B cell (primary cell): ENCODE results near the gene HLA-DPB1. TPM values are rescaled to one million over a fixed set of nuclear protein-coding genes. Genes with fewer than 3 reads are reported as not detected.

ENCODE experiments used
- ATAC-seq: fragments of 200-7000 bp; cut with Tn5 transposase; one replicate; pipeline ENCODE4 v1.10.0; 2021; ENCODE audit warnings: low read depth, mild to moderate bottlenecking, moderate number of reproducible peaks, moderate library complexity
- CTCF ChIA-PET: fragments of 350-600 bp; sonication (Branson Sonifier 250); formaldehyde crosslinking; loops from one replicate; lab custom pipeline; 2021; ENCODE audit warnings: antibody characterized with exemption, inconsistent platforms; lab: Charles Lee
- POLR2A ChIA-PET: fragments of 350-600 bp; sonication (Branson Sonifier 250); formaldehyde crosslinking; loops from one replicate; lab custom pipeline; 2021; ENCODE audit warnings: antibody characterized with exemption; lab: Charles Lee
- DNase-seq: peaks from one replicate; pipeline ENCODE4 v3.0.0; 2013
- H2AFZ ChIP-seq: 2 replicates; pipeline ENCODE4 v1.6.1; 2012; ENCODE audit warnings: mild to moderate bottlenecking, low read depth, low read length; ENCODE audit not compliant: insufficient read depth, poor library complexity, severe bottlenecking
- H3K27ac ChIP-seq, 2 donors: 1 replicate in 1 of 2; 2 replicates in 1 of 2; pipeline ENCODE4 v1.5.1; 2012 to 2013; ENCODE audit warnings: low read length in 2 of 2, mild to moderate bottlenecking in 2 of 2, moderate library complexity in 1 of 2
- H3K27me3 ChIP-seq, 4 experiments: fragments of 200-600 bp in 1 of 4; sonication (generic) in 1 of 4; replicated peaks in 1 of 4; 1 replicate in 2 of 4; 2 replicates in 2 of 4; pipeline versions ENCODE4 v1.6.1 to v1.7.0; 2013 to 2016; ENCODE audit warnings: low read length in 3 of 4, mild to moderate bottlenecking in 2 of 4, mixed read lengths in 1 of 4, moderate library complexity in 1 of 4; ENCODE audit not compliant: insufficient read depth in 4 of 4, control insufficient read depth in 3 of 4; ENCODE audit errors: control extremely low read depth in 1 of 4
- H3K36me3 ChIP-seq, 2 experiments: replicated peaks in 1 of 2; 1 replicate in 1 of 2; 2 replicates in 1 of 2; pipeline versions ENCODE4 v1.6.1 to v1.7.1; 2013; ENCODE audit warnings: low read length in 1 of 2; ENCODE audit not compliant: insufficient read depth in 2 of 2, control insufficient read depth in 1 of 2; ENCODE audit errors: control extremely low read depth in 1 of 2, extremely low read depth in 1 of 2
- H3K4me1 ChIP-seq, 2 donors: fragments of 200-600 bp in 1 of 2; sonication (generic) in 1 of 2; 1 replicate in 1 of 2; 2 replicates in 1 of 2; pipeline versions ENCODE4 v1.5.1 to v1.6.1; 2013 to 2017; ENCODE audit warnings: low read length in 2 of 2; ENCODE audit not compliant: control insufficient read depth in 2 of 2, insufficient read depth in 2 of 2
- H3K4me2 ChIP-seq: replicated peaks from 2 replicates; pipeline ENCODE3; 2012; ENCODE audit warnings: mild to moderate bottlenecking, low read depth, low read length; ENCODE audit not compliant: poor library complexity, severe bottlenecking
- H3K4me3 ChIP-seq, 5 experiments: fragments of 200-600 bp in 1 of 5; sonication (generic) in 1 of 5; 1 replicate in 3 of 5; 2 replicates in 2 of 5; pipeline versions ENCODE4 v1.5.1 to v1.7.0; 2011 to 2016; ENCODE audit warnings: low read length in 4 of 5, mild to moderate bottlenecking in 4 of 5, low read depth in 2 of 5, control low read depth in 1 of 5, moderate library complexity in 1 of 5; ENCODE audit not compliant: insufficient read depth in 1 of 5; ENCODE audit errors: control extremely low read depth in 1 of 5, extremely low read depth in 1 of 5
- H3K79me2 ChIP-seq: fragments of 200-600 bp; sonication (generic); one replicate; pipeline ENCODE4 v1.6.0; 2016; ENCODE audit warnings: low read length; ENCODE audit not compliant: control insufficient read depth, insufficient read depth
- H3K9ac ChIP-seq: fragments of 200-600 bp; sonication (generic); 2 replicates; pipeline ENCODE4 v1.6.1; 2017; ENCODE audit warnings: mild to moderate bottlenecking, low read length, moderate library complexity
- H3K9me3 ChIP-seq, 3 donors: one replicate each; pipeline versions ENCODE4 v1.6.1 to v1.7.1; 2013; ENCODE audit warnings: low read length in 2 of 3; ENCODE audit not compliant: control insufficient read depth in 2 of 3, insufficient read depth in 1 of 3; ENCODE audit errors: control extremely low read depth in 1 of 3
- H4K20me1 ChIP-seq: 2 replicates; pipeline ENCODE4 v1.6.0; 2012; ENCODE audit warnings: mild to moderate bottlenecking, low read length; ENCODE audit not compliant: insufficient read depth, control insufficient read depth, poor library complexity, severe bottlenecking
- H3K27ac Mint-ChIP-seq: one replicate; pipeline ENCODE4 v1.8.0; 2021; ENCODE audit warnings: mixed read lengths
- H3K27me3 Mint-ChIP-seq: one replicate; pipeline ENCODE4 v1.8.0; 2021; ENCODE audit warnings: mixed read lengths
- H3K4me1 Mint-ChIP-seq: one replicate; pipeline ENCODE4 v1.8.0; 2021; ENCODE audit warnings: mixed read lengths
- H3K4me3 Mint-ChIP-seq: one replicate; pipeline ENCODE4 v1.8.0; 2021; ENCODE audit warnings: mixed read lengths
- H3K9me3 Mint-ChIP-seq: one replicate; pipeline ENCODE4 v1.8.0; 2022; ENCODE audit warnings: mixed read lengths; ENCODE audit not compliant: insufficient read depth
- EZH2 ChIP-seq: IDR thresholded peaks from 2 replicates; pipeline ENCODE4 v1.6.1; 2012; ENCODE audit warnings: borderline replicate concordance, low read depth, mild to moderate bottlenecking, moderate library complexity, low read length; ENCODE audit not compliant: insufficient read depth, poor library complexity, severe bottlenecking
- WGBS: methylation state at CpG from one replicate; pipeline ENCODE4 v1.1.5; 2013; ENCODE audit warnings: missing lambda C conversion rate; ENCODE audit not compliant: insufficient coverage; 5-methylcytosine and 5-hydroxymethylcytosine counted together
- intact Hi-C: fragments of 100-400 bp; cut with micrococcal nuclease; formaldehyde crosslinking; loops from one replicate; pipeline ENCODE4 v1.10.0; 2022
- polyA plus RNA-seq: library from polyadenylated mRNA; depleted of rRNA; stranded (reverse); fragments of >200 nt; gene quantifications from 2 replicates; pipeline ENCODE4 v1.2.3, GENCODE V29; 2012
- total RNA-seq, 2 donors: library from RNA; stranded (reverse); fragments of 120-200 nt in 1 of 2; gene quantifications; 1 replicate in 1 of 2; 2 replicates in 1 of 2; pipeline versions ENCODE4 v1.2.3 to v1.2.4, GENCODE V29; 2013 to 2022
- TF ChIP-seq, protein P1 (sequence below): fragments of 200-600 bp; IDR thresholded peaks from one replicate; pipeline ENCODE4 v1.8.0; 2022; ENCODE audit warnings: antibody characterized with exemption, mild to moderate bottlenecking

HLA-DPB1 gene
- total and polyA plus RNA-seq, 2 donors (not counting 1 experiment from before 2014, with no cell fraction given), result 1,104 to 1,578 TPM

DNA sequence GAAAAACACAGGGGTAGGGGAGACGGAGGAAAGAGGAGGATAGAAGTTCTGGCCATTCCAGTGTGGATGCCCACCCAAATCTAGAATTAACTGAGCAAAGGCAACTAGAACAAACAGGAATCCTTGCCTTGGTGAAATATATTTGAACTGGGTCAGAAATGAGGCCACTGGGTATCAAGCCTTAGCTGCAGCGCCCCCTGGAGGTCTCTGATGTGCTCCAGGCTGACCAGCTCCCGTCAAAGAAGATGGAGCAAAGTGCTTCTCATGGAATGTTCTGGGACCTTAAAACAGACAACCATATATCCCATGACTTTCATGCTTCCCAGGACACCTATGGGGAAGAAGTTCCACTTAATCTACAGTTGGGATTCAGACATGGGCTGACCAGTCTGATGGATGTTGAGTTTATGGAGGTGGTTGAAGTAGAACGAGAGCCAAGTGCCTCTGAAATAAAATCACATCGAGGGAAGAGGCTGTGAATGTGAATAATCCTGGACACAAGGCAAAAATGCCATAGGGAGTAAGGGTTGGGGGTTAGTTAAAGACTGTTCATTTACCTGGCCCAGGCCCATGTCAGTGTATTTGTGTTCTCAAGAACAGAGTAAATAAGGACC is 50.4 kb downstream of the HLA-DPB1 start:
- peaks cover 0 to 12% (median 10%) of the 10 kb centered on the region in 3 donors for H3K9me3 ChIP-seq
- H3K9ac ChIP-seq, result no peak overlapping the region
- no peaks in the 10 kb centered on the region for H3K27me3 Mint-ChIP-seq
- DNase-seq (peak; percentile 77), ATAC-seq (peak; percentile 63)
- H3K27ac Mint-ChIP-seq, result peak overlapping the region; percentile 59
- 67% methylated on average over 3 of the region's 5 CpGs for WGBS
- TF ChIP-seq, protein P1, sequence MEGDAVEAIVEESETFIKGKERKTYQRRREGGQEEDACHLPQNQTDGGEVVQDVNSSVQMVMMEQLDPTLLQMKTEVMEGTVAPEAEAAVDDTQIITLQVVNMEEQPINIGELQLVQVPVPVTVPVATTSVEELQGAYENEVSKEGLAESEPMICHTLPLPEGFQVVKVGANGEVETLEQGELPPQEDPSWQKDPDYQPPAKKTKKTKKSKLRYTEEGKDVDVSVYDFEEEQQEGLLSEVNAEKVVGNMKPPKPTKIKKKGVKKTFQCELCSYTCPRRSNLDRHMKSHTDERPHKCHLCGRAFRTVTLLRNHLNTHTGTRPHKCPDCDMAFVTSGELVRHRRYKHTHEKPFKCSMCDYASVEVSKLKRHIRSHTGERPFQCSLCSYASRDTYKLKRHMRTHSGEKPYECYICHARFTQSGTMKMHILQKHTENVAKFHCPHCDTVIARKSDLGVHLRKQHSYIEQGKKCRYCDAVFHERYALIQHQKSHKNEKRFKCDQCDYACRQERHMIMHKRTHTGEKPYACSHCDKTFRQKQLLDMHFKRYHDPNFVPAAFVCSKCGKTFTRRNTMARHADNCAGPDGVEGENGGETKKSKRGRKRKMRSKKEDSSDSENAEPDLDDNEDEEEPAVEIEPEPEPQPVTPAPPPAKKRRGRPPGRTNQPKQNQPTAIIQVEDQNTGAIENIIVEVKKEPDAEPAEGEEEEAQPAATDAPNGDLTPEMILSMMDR, result peak; percentile 87
- no peak for TF ChIP-seq EZH2
- no peaks in the 10 kb centered on the region for H3K79me2 ChIP-seq
- H3K4me3 Mint-ChIP-seq, result no peak overlapping the region
- ChIA-PET CTCF (interaction anchor here (0.6 to 6.1 kb wide), 36 partner anchors 10 to 304 kb away, joined by 3 to 109 read pairs (median 5); partner anchors contain the start of genes HLA-DOA, HLA-DPB1 and TAP2), POLR2A (no interaction called here)
- H3K27me3 ChIP-seq, result no peaks in the 10 kb centered on the region
- H3K9me3 Mint-ChIP-seq, result peaks cover 4% of the 10 kb centered on the region
- H3K27ac ChIP-seq, result no peak overlapping the region
- no peak overlapping the region for H3K4me2 ChIP-seq
- H3K4me3 ChIP-seq, result no peak overlapping the region
- H3K4me1 Mint-ChIP-seq, result peaks cover 5% of the 10 kb centered on the region
- peaks cover 0 to 10% of the 10 kb centered on the region in 2 donors for H3K4me1 ChIP-seq
- intact Hi-C loops, result loop anchor here (1.0 kb wide), 2 partner anchors 111 to 126 kb away; no protein-coding TSS in a partner anchor
- no peaks in the 10 kb centered on the region for H4K20me1 ChIP-seq
- peaks cover 0 to 9% of the 10 kb centered on the region in 2 experiments for H3K36me3 ChIP-seq
- no peak overlapping the region for H2AFZ ChIP-seq

- H3K4me3 ChIP-seq, result no peak overlapping the region
- peaks cover 0 to 9% of the 10 kb centered on the region in 2 experiments for H3K36me3 ChIP-seq
- H3K27ac ChIP-seq, result no peak overlapping the region
- Mint-ChIP-seq H3K27me3 (no peaks in the 10 kb centered on the region), H3K4me1 (peaks cover 5% of the 10 kb centered on the region), H3K9me3 (peaks cover 4% of the 10 kb centered on the region), H3K27ac (no peak overlapping the region), H3K4me3 (no peak overlapping the region)
- WGBS, result 60% methylated on average over 2 of the region's 3 CpGs
- no peak overlapping the region for H2AFZ ChIP-seq
- ChIA-PET CTCF (interaction anchor here (0.5 to 6.1 kb wide), 9 partner anchors 8 to 129 kb away, joined by 3 to 109 read pairs (median 6); partner anchors contain the start of gene HLA-DOA), POLR2A (no interaction called here)
- H3K79me2 ChIP-seq, result no peaks in the 10 kb centered on the region
- H3K4me1 ChIP-seq, result peaks cover 0 to 14% of the 10 kb centered on the region in 2 donors
- DNase-seq, result no peak
- H3K4me2 ChIP-seq, result no peak overlapping the region
- peaks cover 0 to 11% (median 9%) of the 10 kb centered on the region in 3 donors for H3K9me3 ChIP-seq
- H3K9ac ChIP-seq, result no peak overlapping the region
- H3K27me3 ChIP-seq, result no peaks in the 10 kb centered on the region
- intact Hi-C loops, result no loop called here
- TF ChIP-seq EZH2, result no peak
- TF ChIP-seq, protein P1, result no peak
- ATAC-seq, result no peak
- no peaks in the 10 kb centered on the region for H4K20me1 ChIP-seq
Measured at GRCh38 chr6:33128318-33128717, 52.5 kb downstream of the HLA-DPB1 start.
